Fibroblast of mammary gland (primary cell): ENCODE measurements around the gene SLC24A5.

ENCODE experiments used
- DNase-seq: peaks from one replicate; pipeline ENCODE4 v3.0.0-alpha.2; 2010; ENCODE audit warnings: low read depth
- H3K4me3 ChIP-seq: 2 replicates; pipeline ENCODE4 v1.5.1; 2011; ENCODE audit warnings: low read depth, mild to moderate bottlenecking, low read length, moderate library complexity; ENCODE audit not compliant: control insufficient read depth
- TF ChIP-seq, protein P1 (sequence below): conservative IDR thresholded peaks from 2 replicates; pipeline ENCODE4 v1.5.1; 2011; ENCODE audit warnings: low read depth, low read length, inconsistent platforms; ENCODE audit not compliant: control insufficient read depth, insufficient read depth

The SLC24A5 gene

DNA sequence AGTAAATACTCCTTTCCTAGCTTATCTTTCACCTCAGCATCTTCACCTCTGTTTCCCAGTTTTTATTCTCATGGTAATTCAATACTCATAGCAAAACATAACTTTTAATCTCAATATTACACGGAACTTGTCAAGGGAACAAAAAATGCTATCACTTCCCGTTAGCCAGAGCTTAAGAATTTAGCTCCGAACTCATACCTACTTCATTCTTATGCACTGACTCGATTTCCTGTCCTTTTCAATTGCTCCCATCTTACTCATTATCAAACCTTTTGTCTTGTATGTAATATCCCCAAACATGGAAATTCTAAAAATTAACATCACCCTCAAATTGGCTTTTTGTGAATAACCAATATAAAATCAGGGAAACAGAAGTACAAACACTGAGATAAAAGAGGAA lies 29.1 kb downstream of the SLC24A5 start:
- TF ChIP-seq, protein P1, sequence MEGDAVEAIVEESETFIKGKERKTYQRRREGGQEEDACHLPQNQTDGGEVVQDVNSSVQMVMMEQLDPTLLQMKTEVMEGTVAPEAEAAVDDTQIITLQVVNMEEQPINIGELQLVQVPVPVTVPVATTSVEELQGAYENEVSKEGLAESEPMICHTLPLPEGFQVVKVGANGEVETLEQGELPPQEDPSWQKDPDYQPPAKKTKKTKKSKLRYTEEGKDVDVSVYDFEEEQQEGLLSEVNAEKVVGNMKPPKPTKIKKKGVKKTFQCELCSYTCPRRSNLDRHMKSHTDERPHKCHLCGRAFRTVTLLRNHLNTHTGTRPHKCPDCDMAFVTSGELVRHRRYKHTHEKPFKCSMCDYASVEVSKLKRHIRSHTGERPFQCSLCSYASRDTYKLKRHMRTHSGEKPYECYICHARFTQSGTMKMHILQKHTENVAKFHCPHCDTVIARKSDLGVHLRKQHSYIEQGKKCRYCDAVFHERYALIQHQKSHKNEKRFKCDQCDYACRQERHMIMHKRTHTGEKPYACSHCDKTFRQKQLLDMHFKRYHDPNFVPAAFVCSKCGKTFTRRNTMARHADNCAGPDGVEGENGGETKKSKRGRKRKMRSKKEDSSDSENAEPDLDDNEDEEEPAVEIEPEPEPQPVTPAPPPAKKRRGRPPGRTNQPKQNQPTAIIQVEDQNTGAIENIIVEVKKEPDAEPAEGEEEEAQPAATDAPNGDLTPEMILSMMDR, result no peak
- no peak overlapping the region for H3K4me3 ChIP-seq
- DNase-seq, result peak; percentile 27

DNA sequence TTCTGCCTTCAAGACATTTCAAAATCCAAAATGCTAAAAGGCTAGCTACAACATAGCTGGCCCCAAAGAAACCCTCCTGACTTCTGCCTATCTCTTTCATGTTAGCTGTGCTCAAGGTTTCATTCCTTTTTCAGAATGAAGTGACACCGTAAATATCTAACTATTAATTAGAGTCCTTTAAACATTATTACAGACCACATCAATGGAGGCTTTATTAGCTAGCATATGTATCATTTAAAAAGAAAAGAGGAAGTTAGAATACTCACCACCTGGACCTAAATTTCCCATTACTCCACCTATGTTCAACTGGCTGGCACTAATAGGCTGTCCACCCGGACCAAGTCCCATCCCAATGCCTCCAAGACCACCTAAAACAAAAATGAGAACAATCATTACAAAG lies 32.7 kb downstream of the SLC24A5 start:
- DNase-seq, result no peak
- H3K4me3 ChIP-seq, result no peak overlapping the region
- TF ChIP-seq, protein P1, result no peak

DNA sequence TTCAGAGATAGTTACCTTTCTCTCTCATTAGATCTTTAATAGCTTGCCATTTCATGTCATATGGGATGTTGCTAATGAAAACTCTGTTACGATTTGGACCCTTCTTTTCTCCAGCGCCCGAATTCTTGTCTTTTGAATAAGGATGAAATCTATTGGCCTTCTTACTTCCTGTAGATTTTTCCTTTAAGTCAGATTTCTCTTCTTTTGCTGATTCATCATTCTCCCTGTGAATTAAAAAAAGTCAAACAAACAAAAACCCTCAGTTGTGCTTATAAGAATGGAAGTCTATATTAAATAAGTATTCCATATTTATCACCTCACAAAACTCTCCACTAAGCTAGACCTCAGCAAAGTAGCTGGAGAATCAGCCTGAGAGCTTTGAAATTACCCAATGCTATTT lies 47.8 kb downstream of the SLC24A5 start:
- TF ChIP-seq, protein P1, result no peak
- DNase-seq, result no peak
- no peak overlapping the region for H3K4me3 ChIP-seq

DNA sequence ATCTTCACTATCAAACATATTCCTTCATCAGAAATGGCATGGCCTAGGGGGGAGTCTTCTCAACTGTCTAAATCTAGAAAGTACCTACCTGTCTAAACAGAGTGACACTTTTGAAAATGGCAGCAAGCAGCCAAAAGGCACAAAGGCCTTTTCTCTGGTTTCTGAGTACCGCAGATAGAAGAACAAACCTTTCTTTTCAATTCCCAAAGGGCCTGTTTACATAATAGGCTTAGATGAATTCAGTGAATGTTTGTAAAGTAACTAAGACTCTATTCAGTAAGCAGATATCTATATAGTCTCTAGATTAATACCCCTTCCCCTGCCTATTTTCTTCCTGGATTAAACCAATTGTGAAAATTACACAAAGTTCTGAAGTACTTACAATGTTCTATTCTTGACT lies 50.2 kb downstream of the SLC24A5 start:
- H3K4me3 ChIP-seq, result no peak overlapping the region
- TF ChIP-seq, protein P1, result no peak
- DNase-seq, result no peak

DNA sequence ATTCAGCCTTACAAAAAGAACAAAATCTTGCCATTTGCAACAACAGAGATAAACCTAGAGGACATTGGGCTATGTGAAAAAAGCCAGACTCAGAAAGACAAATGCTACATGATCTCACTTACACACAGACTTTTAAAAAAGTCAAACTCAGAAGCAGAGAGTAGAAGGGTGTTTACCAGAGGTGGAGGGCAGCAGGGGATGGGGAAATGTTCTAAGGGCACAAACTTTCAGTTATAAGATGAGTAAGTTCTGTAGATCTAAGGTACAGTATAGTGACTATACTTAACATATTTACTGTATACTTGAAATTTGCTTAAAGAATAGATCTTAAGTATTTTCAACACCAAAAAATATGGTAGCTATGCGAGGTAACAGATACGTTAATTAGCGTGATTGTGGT lies 54.3 kb downstream of the SLC24A5 start:
- TF ChIP-seq, protein P1, result no peak
- no peak for DNase-seq
- no peak overlapping the region for H3K4me3 ChIP-seq

DNA sequence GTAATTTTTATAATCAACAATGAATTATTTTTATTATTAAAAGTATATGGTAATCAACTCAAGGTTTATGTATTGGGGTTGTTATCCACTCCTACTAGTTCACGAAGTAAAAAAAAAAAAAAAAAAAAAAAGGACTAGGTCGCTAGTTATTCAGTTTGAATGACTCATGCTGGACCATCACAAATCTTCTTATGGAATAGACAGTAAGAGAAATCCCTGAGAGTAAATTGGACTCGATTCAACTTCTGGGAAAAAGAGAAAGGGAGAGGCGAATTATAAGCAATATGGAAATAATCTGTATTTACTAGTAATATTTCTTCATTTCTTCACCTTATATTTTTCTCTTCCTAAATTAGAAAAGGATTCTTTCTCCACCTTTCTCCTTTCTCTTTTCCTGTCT lies 55.3 kb downstream of the SLC24A5 start:
- peak; percentile 42 for DNase-seq
- H3K4me3 ChIP-seq, result no peak overlapping the region
- TF ChIP-seq, protein P1, result no peak

DNA sequence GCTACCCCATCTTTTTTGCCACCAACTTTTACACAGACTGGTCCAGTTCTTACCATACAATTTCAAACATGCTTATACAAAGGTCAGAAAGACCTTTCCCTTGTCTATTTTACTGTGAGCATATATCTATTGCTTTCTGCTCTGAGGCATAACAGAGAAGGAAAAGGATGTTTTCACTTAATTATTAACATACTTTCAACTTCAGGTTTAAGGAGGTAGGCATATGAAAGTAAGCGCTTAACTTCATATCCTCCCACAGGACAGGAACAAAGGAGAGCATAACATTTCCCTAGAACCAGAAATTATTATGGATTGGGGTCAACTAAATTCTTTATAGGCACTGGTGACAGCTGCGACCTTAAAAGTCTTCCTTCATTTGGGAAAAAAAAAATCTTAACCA lies 56.2 kb downstream of the SLC24A5 start:
- TF ChIP-seq, protein P1, result no peak
- no peak overlapping the region for H3K4me3 ChIP-seq
- DNase-seq, result no peak
